ENCODE measurements around the gene OR2T11. TPM values are rescaled to one million over a fixed set of nuclear protein-coding genes. Genes with fewer than 3 reads are reported as not detected.
"Not testable (repeated sequence)": the region's sequence is repeated elsewhere in the genome, so short reads cannot be mapped to it uniquely, and the experiment has no call there.

The OR2T11 gene
- polyA plus RNA-seq, 1 donor, result not detected

- DNase-seq; H3K27me3 ChIP-seq (ENCODE audit: control insufficient read depth, insufficient read depth, low read length); H3K9me3 ChIP-seq (ENCODE audit: control insufficient read depth, low read depth, low read length); H3K36me3 ChIP-seq (ENCODE audit: control insufficient read depth, insufficient read depth, low read length); H3K4me3 ChIP-seq (ENCODE audit: low read length); H3K4me1 ChIP-seq (ENCODE audit: control insufficient read depth, insufficient read depth, low read length); H3K27ac ChIP-seq (ENCODE audit: low read length): not testable (repeated sequence)
- WGBS (ENCODE audit: insufficient coverage, low lambda C conversion rate), result no CpG with 5 or more reads among the region's 3 CpGs
Observed at GRCh38 chr1:248640906-248641305, 6.0 kb upstream of the OR2T11 start.

DNA sequence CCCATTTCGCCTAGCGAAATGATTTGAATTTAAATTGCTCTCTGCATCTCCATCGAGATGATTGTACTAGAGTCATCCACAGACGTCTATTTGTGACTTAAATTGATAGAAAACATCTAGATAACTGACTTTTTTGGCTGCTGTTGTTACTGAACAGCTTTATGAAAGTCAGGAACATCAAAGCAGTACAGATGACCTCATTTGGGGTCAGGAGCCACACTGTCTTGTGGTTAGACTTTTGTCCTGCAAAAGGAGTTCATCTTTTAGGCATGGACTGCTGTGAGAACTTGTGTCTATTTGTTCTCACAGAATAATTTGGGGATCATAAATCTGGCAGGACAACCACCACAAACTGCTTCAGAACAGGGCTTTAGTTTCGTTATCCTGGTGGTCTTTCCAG, 4.8 kb upstream of the OR2T11 start:
- not testable (repeated sequence) for H3K9me3 ChIP-seq (ENCODE audit: control insufficient read depth, low read depth, low read length); H3K4me3 ChIP-seq (ENCODE audit: low read length); H3K4me1 ChIP-seq (ENCODE audit: control insufficient read depth, insufficient read depth, low read length); H3K27me3 ChIP-seq (ENCODE audit: control insufficient read depth, insufficient read depth, low read length); H3K27ac ChIP-seq (ENCODE audit: low read length); DNase-seq; H3K36me3 ChIP-seq (ENCODE audit: control insufficient read depth, insufficient read depth, low read length)
- no CpG with 5 or more reads among the region's 5 CpGs for WGBS (ENCODE audit: insufficient coverage, low lambda C conversion rate)

GRCh38 chr1:248636612-248637011, 1.7 kb upstream of the OR2T11 start:
- not testable (repeated sequence) for H3K36me3 ChIP-seq (ENCODE audit: control insufficient read depth, insufficient read depth, low read length); H3K4me1 ChIP-seq (ENCODE audit: control insufficient read depth, insufficient read depth, low read length); H3K4me3 ChIP-seq (ENCODE audit: low read length); H3K27ac ChIP-seq (ENCODE audit: low read length); H3K9me3 ChIP-seq (ENCODE audit: control insufficient read depth, low read depth, low read length); DNase-seq; H3K27me3 ChIP-seq (ENCODE audit: control insufficient read depth, insufficient read depth, low read length)
- WGBS (ENCODE audit: insufficient coverage, low lambda C conversion rate), result no CpG with 5 or more reads among the region's 5 CpGs

DNA sequence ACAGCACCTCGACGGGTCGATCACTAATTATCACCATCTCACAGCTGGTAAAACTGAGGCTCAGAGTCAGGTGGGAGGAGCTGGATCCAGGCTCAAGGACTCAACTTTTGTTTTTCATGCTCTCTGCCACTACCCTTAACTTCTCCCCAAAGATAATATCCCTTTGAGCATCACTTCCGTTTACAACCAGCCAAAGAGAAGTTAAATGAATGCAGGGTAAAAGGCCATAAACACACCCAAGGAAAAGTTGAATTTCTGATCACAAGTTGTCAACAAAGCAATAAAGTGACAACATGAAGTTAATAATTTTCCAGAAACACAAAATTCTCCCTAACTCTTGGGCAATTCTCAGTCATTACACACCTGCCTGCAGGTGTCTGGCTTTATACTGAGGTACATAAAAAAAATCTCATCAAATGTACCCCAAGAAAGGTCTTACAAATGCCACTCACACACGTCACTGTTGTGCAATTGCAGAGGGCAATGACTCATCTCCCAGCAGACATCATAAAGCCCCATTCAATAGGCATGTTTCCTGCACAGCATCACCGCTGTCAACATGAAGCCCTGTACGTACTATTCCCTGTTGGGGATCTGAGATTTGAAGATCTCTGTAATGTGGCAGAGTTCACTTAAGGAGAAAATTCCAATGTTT, 3.4 kb downstream of the OR2T11 start:
- Histone ChIP-seq H3K9me3 (ENCODE audit: control insufficient read depth, low read depth, low read length) (no peaks in the 10 kb centered on the region), H3K27ac (ENCODE audit: low read length) (no peak overlapping the region), H3K27me3 (ENCODE audit: control insufficient read depth, insufficient read depth, low read length) (no peaks in the 10 kb centered on the region), H3K4me1 (ENCODE audit: control insufficient read depth, insufficient read depth, low read length) (no peaks in the 10 kb centered on the region), H3K36me3 (ENCODE audit: control insufficient read depth, insufficient read depth, low read length) (no peaks in the 10 kb centered on the region), H3K4me3 (ENCODE audit: low read length) (no peak overlapping the region)
- WGBS (ENCODE audit: insufficient coverage, low lambda C conversion rate), result no CpG with 5 or more reads among the region's 7 CpGs
- peak; percentile 77 to 90 for DNase-seq

DNA sequence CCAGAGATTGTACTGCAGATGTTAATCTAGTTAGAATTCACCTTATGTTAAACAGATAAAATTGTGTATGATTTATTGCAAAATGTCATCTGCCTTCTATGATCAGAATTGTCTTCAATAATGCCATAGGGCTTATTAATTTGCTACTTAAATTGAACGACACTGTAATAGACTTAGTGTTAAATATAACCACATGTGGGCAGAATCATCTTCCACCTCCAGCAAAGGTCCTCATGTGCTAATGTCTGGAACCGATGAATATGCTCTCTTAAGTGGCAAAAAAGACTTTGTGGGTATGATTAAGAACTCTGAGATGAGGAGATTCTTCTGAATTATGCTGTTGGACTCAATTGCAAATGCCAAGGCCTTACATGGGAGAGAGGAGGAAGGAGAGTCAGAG, 4.3 kb downstream of the OR2T11 start:
- DNase-seq, result no peak
- no peak overlapping the region for H3K4me3 ChIP-seq (ENCODE audit: low read length)
- H3K27me3 ChIP-seq (ENCODE audit: control insufficient read depth, insufficient read depth, low read length), result no peaks in the 10 kb centered on the region
- no peaks in the 10 kb centered on the region for H3K36me3 ChIP-seq (ENCODE audit: control insufficient read depth, insufficient read depth, low read length)
- H3K4me1 ChIP-seq (ENCODE audit: control insufficient read depth, insufficient read depth, low read length), result no peaks in the 10 kb centered on the region
- no peak overlapping the region for H3K27ac ChIP-seq (ENCODE audit: low read length)
- WGBS (ENCODE audit: insufficient coverage, low lambda C conversion rate), result no CpG with 5 or more reads among the region's 2 CpGs
- no peaks in the 10 kb centered on the region for H3K9me3 ChIP-seq (ENCODE audit: control insufficient read depth, low read depth, low read length)

DNA sequence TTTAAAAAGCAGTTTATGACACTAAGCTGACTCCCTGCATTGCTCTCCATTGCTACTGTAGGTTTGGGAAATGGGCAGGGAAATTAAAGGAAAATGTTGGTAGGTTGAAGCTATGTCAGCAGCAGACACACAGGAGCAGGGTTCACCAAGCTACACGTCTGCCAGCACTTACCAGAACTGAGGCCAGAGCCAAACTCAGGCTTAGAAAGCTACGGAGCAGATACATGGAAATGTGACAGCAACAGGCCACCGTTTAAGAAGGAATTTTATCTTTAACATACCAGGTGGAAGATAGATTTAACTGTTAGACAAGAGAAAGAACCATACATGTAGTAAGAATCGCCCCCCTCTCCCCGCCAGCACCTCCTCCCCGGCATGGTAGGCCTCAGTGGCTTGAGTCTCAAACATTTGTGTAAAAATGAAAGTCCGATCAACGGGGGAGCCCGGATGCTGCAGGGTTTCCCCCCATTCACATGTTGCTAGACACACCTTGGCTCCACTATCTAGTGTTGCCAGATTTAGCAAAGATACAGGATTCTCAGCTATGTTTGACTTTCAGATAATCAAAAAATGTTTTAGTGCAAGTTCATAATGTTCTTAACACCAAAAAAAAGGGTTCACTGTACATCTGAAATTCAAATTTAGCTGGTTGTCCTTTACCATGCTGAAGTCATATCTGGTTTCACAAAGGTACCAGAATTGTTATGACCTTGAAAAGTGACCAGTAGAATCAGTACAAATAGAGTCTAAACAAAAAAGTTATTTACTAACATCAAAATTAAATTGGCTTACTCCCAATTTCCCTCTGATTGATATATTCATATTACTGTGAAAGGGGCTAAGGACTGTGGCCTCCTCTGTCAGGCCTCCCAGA, 6.7 kb downstream of the OR2T11 start:
- H3K27me3 ChIP-seq (ENCODE audit: control insufficient read depth, insufficient read depth, low read length), result no peaks in the 10 kb centered on the region
- no peaks in the 10 kb centered on the region for H3K4me1 ChIP-seq (ENCODE audit: control insufficient read depth, insufficient read depth, low read length)
- no CpG with 5 or more reads among the region's 9 CpGs for WGBS (ENCODE audit: insufficient coverage, low lambda C conversion rate)
- no peaks in the 10 kb centered on the region for H3K9me3 ChIP-seq (ENCODE audit: control insufficient read depth, low read depth, low read length)
- no peak overlapping the region for H3K27ac ChIP-seq (ENCODE audit: low read length)
- no peak for DNase-seq
- H3K4me3 ChIP-seq (ENCODE audit: low read length), result no peak overlapping the region
- H3K36me3 ChIP-seq (ENCODE audit: control insufficient read depth, insufficient read depth, low read length), result no peaks in the 10 kb centered on the region

GRCh38 chr1:248625971-248626370, 8.9 kb downstream of the OR2T11 start:
- no peaks in the 10 kb centered on the region for H3K27me3 ChIP-seq (ENCODE audit: control insufficient read depth, insufficient read depth, low read length)
- DNase-seq, result no peak
- no peak overlapping the region for H3K4me3 ChIP-seq (ENCODE audit: low read length)
- H3K9me3 ChIP-seq (ENCODE audit: control insufficient read depth, low read depth, low read length), result no peaks in the 10 kb centered on the region
- H3K4me1 ChIP-seq (ENCODE audit: control insufficient read depth, insufficient read depth, low read length), result no peaks in the 10 kb centered on the region
- WGBS (ENCODE audit: insufficient coverage, low lambda C conversion rate), result no CpG with 5 or more reads among the region's 5 CpGs
- no peak overlapping the region for H3K27ac ChIP-seq (ENCODE audit: low read length)
- H3K36me3 ChIP-seq (ENCODE audit: control insufficient read depth, insufficient read depth, low read length), result no peaks in the 10 kb centered on the region

- Histone ChIP-seq H3K4me1 (ENCODE audit: control insufficient read depth, insufficient read depth, low read length) (no peaks in the 10 kb centered on the region), H3K4me3 (ENCODE audit: low read length) (no peak overlapping the region), H3K9me3 (ENCODE audit: control insufficient read depth, low read depth, low read length) (no peaks in the 10 kb centered on the region), H3K27me3 (ENCODE audit: control insufficient read depth, insufficient read depth, low read length) (no peaks in the 10 kb centered on the region), H3K27ac (ENCODE audit: low read length) (no peak overlapping the region), H3K36me3 (ENCODE audit: control insufficient read depth, insufficient read depth, low read length) (no peaks in the 10 kb centered on the region)
- 47% methylated on average over 2 of the region's 4 CpGs for WGBS (ENCODE audit: insufficient coverage, low lambda C conversion rate)
- DNase-seq, result no peak
Observed at GRCh38 chr1:248625166-248625565, 9.7 kb downstream of the OR2T11 start.

DNA sequence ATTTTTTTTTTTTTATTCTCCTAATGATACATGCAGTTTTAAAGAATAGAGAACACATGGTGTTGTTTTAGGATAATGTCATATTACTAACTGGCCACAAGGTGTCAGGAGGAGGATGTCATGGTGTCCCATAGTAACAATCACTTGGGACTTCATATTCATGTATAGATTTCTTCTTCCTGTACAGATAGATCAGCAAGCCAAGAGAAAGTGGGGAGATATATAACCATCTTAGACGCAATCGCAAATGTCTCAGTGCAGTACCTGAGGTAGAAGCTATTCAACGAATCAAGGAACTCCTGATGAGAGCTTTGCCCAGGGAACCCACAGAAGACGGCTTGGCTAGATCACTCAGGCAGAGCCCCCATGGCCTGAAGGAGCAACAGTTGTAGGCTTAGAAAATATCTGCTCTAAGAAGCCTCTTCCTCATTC, 12.3 kb downstream of the OR2T11 start:
- Histone ChIP-seq H3K27me3 (ENCODE audit: control insufficient read depth, insufficient read depth, low read length) (no peaks in the 10 kb centered on the region), H3K4me1 (ENCODE audit: control insufficient read depth, insufficient read depth, low read length) (no peaks in the 10 kb centered on the region), H3K36me3 (ENCODE audit: control insufficient read depth, insufficient read depth, low read length) (no peaks in the 10 kb centered on the region), H3K4me3 (ENCODE audit: low read length) (no peak overlapping the region), H3K9me3 (ENCODE audit: control insufficient read depth, low read depth, low read length) (no peaks in the 10 kb centered on the region), H3K27ac (ENCODE audit: low read length) (no peak overlapping the region)
- DNase-seq, result peak in 1 of 2 donors; percentile 33
- no CpG with 5 or more reads among the region's 4 CpGs for WGBS (ENCODE audit: insufficient coverage, low lambda C conversion rate)

DNA sequence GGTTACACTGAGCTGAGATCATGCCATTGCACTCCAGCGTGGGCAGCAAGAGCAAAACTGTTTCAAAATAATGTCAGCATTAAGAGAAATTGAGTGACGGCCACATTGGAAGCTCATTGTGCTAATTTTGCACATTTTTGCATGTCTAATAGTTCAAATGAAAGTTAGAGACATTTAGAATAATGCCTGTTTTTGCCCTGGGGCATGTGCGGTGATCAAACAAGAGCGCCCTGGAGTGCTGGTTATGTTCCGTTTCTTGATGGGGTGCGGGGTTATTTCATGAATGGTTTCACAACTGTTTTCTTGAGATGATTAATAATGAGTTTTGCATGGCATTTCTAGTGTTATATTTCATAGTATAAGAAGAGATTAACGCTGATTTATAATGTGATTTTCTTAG, 13.1 kb downstream of the OR2T11 start:
- Histone ChIP-seq H3K27me3 (ENCODE audit: control insufficient read depth, insufficient read depth, low read length) (no peaks in the 10 kb centered on the region), H3K27ac (ENCODE audit: low read length) (no peak overlapping the region), H3K4me1 (ENCODE audit: control insufficient read depth, insufficient read depth, low read length) (no peaks in the 10 kb centered on the region), H3K9me3 (ENCODE audit: control insufficient read depth, low read depth, low read length) (no peaks in the 10 kb centered on the region), H3K36me3 (ENCODE audit: control insufficient read depth, insufficient read depth, low read length) (no peaks in the 10 kb centered on the region), H3K4me3 (ENCODE audit: low read length) (no peak overlapping the region)
- 42% methylated on average over 2 of the region's 7 CpGs for WGBS (ENCODE audit: insufficient coverage, low lambda C conversion rate)
- no peak for DNase-seq

All from large intestine (tissue), 3 donors.